ENCODE results near the gene ACTA1.

ACTA1 gene

GRCh38 chr1:229433364-229434004 is 410 bp downstream of the ACTA1 start:
- no peak for DNase-seq
- H3K27me3 ChIP-seq (replicated peaks): peaks cover 53% of the 10 kb centered on the region
- no peak overlapping the region for H3K4me3 ChIP-seq (ENCODE audit: low read depth, low read length)
- no peak for TF ChIP-seq CTCF (IDR thresholded peaks at IDR 0.05; ENCODE audit: low read depth, low read length, missing control alignments)
- H3K27ac ChIP-seq: no peak overlapping the region
- H3K36me3 ChIP-seq (replicated peaks): no peaks in the 10 kb centered on the region
- in situ Hi-C loops (cut with HindIII; ENCODE audit: low pct_ligation_motif_present, low sequenced_read_pairs): no loop called here

- no peak for DNase-seq
- Histone ChIP-seq H3K4me3 (ENCODE audit: low read depth, low read length) (no peak overlapping the region), H3K36me3 (replicated peaks) (no peaks in the 10 kb centered on the region), H3K27ac (no peak overlapping the region), H3K27me3 (replicated peaks) (peaks cover 53% of the 10 kb centered on the region)
- TF ChIP-seq CTCF (IDR thresholded peaks at IDR 0.05; ENCODE audit: low read depth, low read length, missing control alignments): no peak
- in situ Hi-C loops (cut with HindIII; ENCODE audit: low pct_ligation_motif_present, low sequenced_read_pairs): no loop called here
Observed at GRCh38 chr1:229432905-229433304, 989 bp downstream of the ACTA1 start.

- H3K27me3 ChIP-seq (replicated peaks): peaks cover 53% of the 10 kb centered on the region
- H3K27ac ChIP-seq: no peak overlapping the region
- in situ Hi-C loops (cut with HindIII; ENCODE audit: low pct_ligation_motif_present, low sequenced_read_pairs): no loop called here
- no peaks in the 10 kb centered on the region for H3K36me3 ChIP-seq (replicated peaks)
- DNase-seq: no peak
- H3K4me3 ChIP-seq (ENCODE audit: low read depth, low read length): no peak overlapping the region
- TF ChIP-seq CTCF (IDR thresholded peaks at IDR 0.05; ENCODE audit: low read depth, low read length, missing control alignments): no peak
Observed at GRCh38 chr1:229432116-229432461, 1.8 kb downstream of the ACTA1 start.

GRCh38 chr1:229431284-229432115 is 2.4 kb downstream of the ACTA1 start:
- Histone ChIP-seq H3K4me3 (ENCODE audit: low read depth, low read length) (no peak overlapping the region), H3K36me3 (replicated peaks) (no peaks in the 10 kb centered on the region), H3K27ac (no peak overlapping the region), H3K27me3 (replicated peaks) (peaks cover 53% of the 10 kb centered on the region)
- DNase-seq: no peak
- TF ChIP-seq CTCF (IDR thresholded peaks at IDR 0.05; ENCODE audit: low read depth, low read length, missing control alignments): no peak
- in situ Hi-C loops (cut with HindIII; ENCODE audit: low pct_ligation_motif_present, low sequenced_read_pairs): no loop called here

GRCh38 chr1:229430761-229431283 is 3.1 kb downstream of the ACTA1 start:
- Histone ChIP-seq H3K4me3 (ENCODE audit: low read depth, low read length) (no peak overlapping the region), H3K27ac (no peak overlapping the region), H3K27me3 (replicated peaks) (peaks cover 53% of the 10 kb centered on the region), H3K36me3 (replicated peaks) (no peaks in the 10 kb centered on the region)
- in situ Hi-C loops (cut with HindIII; ENCODE audit: low pct_ligation_motif_present, low sequenced_read_pairs): no loop called here
- peak; percentile 30 for TF ChIP-seq CTCF (IDR thresholded peaks at IDR 0.05; ENCODE audit: low read depth, low read length, missing control alignments)
- DNase-seq: peak; percentile 30
